Transverse colon (tissue), 4 donors: ENCODE measurements around the gene NDUFB3. TPM values are rescaled to one million over a fixed set of nuclear protein-coding genes. Genes with fewer than 3 reads are reported as not detected.
"Not testable (repeated sequence)": the region's sequence is repeated elsewhere in the genome, so short reads cannot be mapped to it uniquely, and the experiment has no call there.

Experiments
- DNase-seq: peaks from one replicate; pipeline ENCODE4 v3.0.0-alpha.2; 2019
- H3K27ac ChIP-seq, 4 donors: fragments of 200-600 bp; sonication (generic); 2 replicates each; pipeline ENCODE4 v1.5.1; 2016 to 2018; ENCODE audit warnings: inconsistent platforms in 4 of 4
- H3K27me3 ChIP-seq: fragments of 200-600 bp; sonication (generic); 2 replicates; pipeline ENCODE4 v1.5.1; 2017; ENCODE audit warnings: inconsistent platforms
- H3K36me3 ChIP-seq, 4 donors: fragments of 200-600 bp; sonication (generic); 2 replicates each; pipeline ENCODE4 v1.5.1; 2017 to 2019; ENCODE audit warnings: inconsistent platforms in 4 of 4
- H3K4me1 ChIP-seq, 4 donors: fragments of 200-600 bp; sonication (generic); 2 replicates each; pipeline ENCODE4 v1.5.1; 2017 to 2020; ENCODE audit warnings: inconsistent platforms in 4 of 4
- H3K4me3 ChIP-seq, 4 donors: fragments of 200-600 bp; sonication (generic); 1 replicate in 1 of 4; 2 replicates in 3 of 4; pipeline versions ENCODE4 v1.5.1 to v1.6.1; 2017 to 2019; ENCODE audit warnings: inconsistent platforms in 4 of 4
- H3K9me3 ChIP-seq, 2 donors: fragments of 200-600 bp; sonication (generic); 2 replicates each; pipeline ENCODE4 v1.5.1; 2017 to 2019; ENCODE audit warnings: inconsistent platforms in 2 of 2
- CTCF ChIP-seq, 5 experiments: fragments of 200-600 bp in 3 of 5; fragments of 450-650 bp in 2 of 5; sonication (generic) in 3 of 5; IDR thresholded peaks; 1 replicate in 2 of 5; 2 replicates in 3 of 5; pipeline ENCODE4 v1.5.1; 2016 to 2017; ENCODE audit warnings: antibody characterized with exemption in 5 of 5, inconsistent platforms in 3 of 5, mild to moderate bottlenecking in 2 of 5, moderate library complexity in 1 of 5
- EP300 ChIP-seq: sonication (generic); formaldehyde crosslinking; IDR thresholded peaks from one replicate; pipeline ENCODE4 v1.6.1; 2017; ENCODE audit warnings: antibody characterized with exemption, low read depth
- POLR2A ChIP-seq: fragments of 450-650 bp; IDR thresholded peaks from one replicate; pipeline ENCODE4 v1.6.1; 2016; ENCODE audit warnings: antibody characterized with exemption, mild to moderate bottlenecking, moderate library complexity
- POLR2AphosphoS5 ChIP-seq, 3 donors: sonication (generic); formaldehyde crosslinking; IDR thresholded peaks; one replicate each; pipeline ENCODE4 v1.6.1; 2016; ENCODE audit warnings: antibody characterized with exemption in 3 of 3
- WGBS, 2 donors: methylation state at CpG; one replicate each; pipeline ENCODE4 v1.1.5; 2018; ENCODE audit warnings: low coverage in 1 of 2; 5-methylcytosine and 5-hydroxymethylcytosine counted together
- in situ Hi-C, 4 donors: fragments of 200-750 bp; cut with MboI; loops; one replicate each; pipeline versions ENCODE4 v1.15.0 to v1.15.1; 2017; ENCODE audit warnings: low sequenced_read_pairs in 3 of 4, low pct_ligation_motif_present in 1 of 4, low pct_unique_long_range_greater_than_20kb in 1 of 4
- intact Hi-C: fragments of 100-400 bp; cut with DNase I; formaldehyde crosslinking; loops from one replicate; pipeline ENCODE4 v1.15.1; 2023; ENCODE audit warnings: low total_unique reads
- total RNA-seq, 4 donors: library from RNA; depleted of rRNA; stranded (reverse); fragments of >200 nt; gene quantifications; one replicate each; pipeline ENCODE4 v1.1.0, GENCODE V29; 2016

The NDUFB3 gene
- total RNA-seq, 4 donors from 2014 or later = 2.2 to 111 (median 44.9) TPM

DNA sequence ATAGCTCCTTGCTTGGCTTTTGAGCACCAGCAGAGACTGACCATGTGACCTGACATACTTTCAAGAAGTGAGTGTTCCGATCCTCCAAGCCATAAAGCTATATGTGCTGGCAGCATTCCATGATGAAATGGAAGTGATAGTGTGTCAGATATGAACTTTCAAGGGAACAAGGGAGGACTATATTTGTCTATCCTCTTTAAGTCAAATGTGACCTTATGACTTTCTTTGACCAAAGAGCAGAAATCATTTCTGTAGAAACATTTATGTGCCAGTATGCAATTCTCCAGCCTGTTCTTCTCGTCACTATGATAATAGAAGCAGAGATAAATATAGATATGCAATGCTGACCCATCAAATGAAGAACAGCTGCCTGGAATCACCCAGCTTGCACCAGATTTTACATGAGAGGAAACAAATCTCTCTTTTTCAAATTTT, 14.7 kb upstream of the NDUFB3 start:
- Histone ChIP-seq H3K4me1 (peaks cover 13 to 35% (median 25%) of the 10 kb centered on the region in 4 donors), H3K27ac (peak overlapping the region; percentile 3 to 63 (median 46)), H3K36me3 (no peaks in the 10 kb centered on the region), H3K4me3 (no peak overlapping the region), H3K9me3 (no peaks in the 10 kb centered on the region), H3K27me3 (no peaks in the 10 kb centered on the region)
- WGBS, 2 donors = 16 to 26% methylated on average over 2 of the region's 2 CpGs
- TF ChIP-seq CTCF (IDR thresholded peaks at IDR 0.05) (no peak), EP300 (no peak), POLR2AphosphoS5 (IDR thresholded peaks at IDR 0.05) (no peak), POLR2A (no peak)
- peak; percentile 17 for DNase-seq
- intact Hi-C loops = no loop called here
- in situ Hi-C loops = loop anchor here (25.0 kb wide), 2 partner anchors 95 to 145 kb away; partner anchors contain the start of gene ORC2 (in 2 of the 4)

GRCh38 chr2:201057715-201058248, 14.0 kb upstream of the NDUFB3 start:
- no peaks in the 10 kb centered on the region for H3K27me3 ChIP-seq
- peaks cover 13 to 35% (median 25%) of the 10 kb centered on the region in 4 donors for H3K4me1 ChIP-seq
- no peaks in the 10 kb centered on the region for H3K36me3 ChIP-seq
- 73 to 100% methylated on average over 1 to 4 of the region's 4 CpGs for WGBS, 2 donors
- H3K27ac ChIP-seq = peak overlapping the region; percentile 3 to 63 (median 46)
- in situ Hi-C loops = loop anchor here (25.0 kb wide), 2 partner anchors 95 to 145 kb away; partner anchors contain the start of gene ORC2 (in 2 of the 4)
- H3K9me3 ChIP-seq = no peaks in the 10 kb centered on the region
- DNase-seq = no peak
- no peak for TF ChIP-seq POLR2A
- TF ChIP-seq CTCF (IDR thresholded peaks at IDR 0.05) = no peak
- no peak for TF ChIP-seq EP300
- TF ChIP-seq POLR2AphosphoS5 (IDR thresholded peaks at IDR 0.05) = no peak
- intact Hi-C loops = no loop called here
- no peak overlapping the region for H3K4me3 ChIP-seq

DNA sequence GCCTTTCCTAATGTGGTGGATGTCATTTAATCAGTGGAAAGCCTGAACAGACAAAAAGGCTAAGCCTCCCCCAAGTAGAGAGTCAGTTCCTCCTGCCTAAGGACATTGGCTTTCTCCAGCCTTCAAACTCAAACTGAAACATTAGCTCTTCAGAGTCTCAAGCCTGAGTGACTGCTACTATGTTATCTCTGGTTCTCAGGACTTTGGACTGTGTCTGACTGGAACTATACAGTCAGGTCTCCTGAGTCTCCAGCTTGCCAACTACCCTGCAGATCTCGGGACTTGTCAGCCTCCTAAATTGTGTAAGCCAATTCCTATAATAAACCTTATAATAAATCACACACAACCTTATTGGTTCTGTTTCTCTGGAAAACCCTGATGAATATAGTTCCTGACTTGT, 12.9 kb upstream of the NDUFB3 start:
- DNase-seq = peak; percentile 17
- no peaks in the 10 kb centered on the region for H3K9me3 ChIP-seq
- no peaks in the 10 kb centered on the region for H3K27me3 ChIP-seq
- intact Hi-C loops (no loop called here), in situ Hi-C loops (loop anchor here (25.0 kb wide), 2 partner anchors 97 to 147 kb away; partner anchors contain the start of gene ORC2 (in 2 of the 4))
- WGBS, 2 donors = 50% methylated on average over 1 of the region's 1 CpG; no CpG with 5 or more reads in 1 of the 2 donors
- H3K27ac ChIP-seq = peak overlapping the region in 3 of 4 donors; percentile 27 to 52 (median 52)
- H3K36me3 ChIP-seq = no peaks in the 10 kb centered on the region
- TF ChIP-seq POLR2AphosphoS5 (IDR thresholded peaks at IDR 0.05) (no peak), POLR2A (no peak), EP300 (no peak), CTCF (IDR thresholded peaks at IDR 0.05) (no peak)
- H3K4me3 ChIP-seq = no peak overlapping the region
- H3K4me1 ChIP-seq = peaks cover 13 to 35% (median 25%) of the 10 kb centered on the region in 4 donors

DNA sequence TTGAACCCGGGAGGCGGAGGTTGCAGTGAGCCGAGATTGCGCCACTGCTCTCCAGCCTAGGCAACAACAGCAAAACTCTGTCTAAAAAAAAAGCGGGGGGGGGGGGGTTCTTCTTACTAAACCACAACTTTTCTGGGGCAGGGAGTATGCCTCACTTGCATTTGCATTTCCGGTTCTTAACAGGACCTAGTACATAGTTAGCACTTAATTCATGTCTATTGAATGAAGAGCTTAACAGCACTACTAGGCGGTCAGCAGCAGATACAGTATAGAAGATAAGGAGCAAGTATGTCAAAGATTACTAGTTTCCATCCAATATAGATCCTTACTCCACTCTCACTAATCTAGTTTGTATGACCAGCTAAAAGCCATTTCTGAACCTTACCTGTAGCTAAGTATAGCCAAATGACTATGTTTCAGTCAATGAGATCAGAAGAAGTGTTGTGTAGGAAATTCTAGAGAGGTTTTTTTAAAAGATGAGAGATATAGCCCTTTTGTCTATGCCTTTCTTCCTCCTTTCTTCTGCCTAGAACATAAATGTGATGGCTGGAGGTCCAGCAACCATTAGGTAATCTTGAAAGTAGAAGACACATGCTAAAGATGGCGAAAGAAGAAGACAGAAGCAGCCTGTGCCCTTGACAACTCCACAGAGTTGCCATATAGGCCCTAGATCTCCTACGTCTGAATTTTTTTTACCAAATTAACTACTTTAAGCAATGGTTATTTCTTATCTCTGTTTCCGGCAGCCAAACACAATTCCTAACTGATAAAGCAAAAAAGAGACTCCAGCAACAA, 11.6 kb upstream of the NDUFB3 start:
- no peaks in the 10 kb centered on the region for H3K36me3 ChIP-seq
- H3K27ac ChIP-seq = no peak overlapping the region
- H3K27me3 ChIP-seq = no peaks in the 10 kb centered on the region
- peaks cover 15 to 41% (median 26%) of the 10 kb centered on the region in 4 donors for H3K4me1 ChIP-seq
- DNase-seq = no peak
- in situ Hi-C loops = loop anchor here (25.0 kb wide), 2 partner anchors 98 to 148 kb away; partner anchors contain the start of gene ORC2 (in 2 of the 4)
- intact Hi-C loops = no loop called here
- no peak for TF ChIP-seq EP300
- TF ChIP-seq CTCF (IDR thresholded peaks at IDR 0.05) = no peak
- H3K9me3 ChIP-seq = no peaks in the 10 kb centered on the region
- H3K4me3 ChIP-seq = no peak overlapping the region
- 91 to 95% methylated on average over 4 to 10 of the region's 10 CpGs for WGBS, 2 donors

GRCh38 chr2:201063516-201063915, 8.3 kb upstream of the NDUFB3 start:
- intact Hi-C loops, DNase-seq, H3K27ac ChIP-seq, H3K4me3 ChIP-seq, H3K9me3 ChIP-seq, H3K27me3 ChIP-seq, H3K36me3 ChIP-seq: not testable (repeated sequence)
- 83 to 84% methylated on average over 4 to 5 of the region's 5 CpGs for whole genome bisulfite sequencing, 2 donors
- peaks cover 14 to 50% (median 26%) of the 10 kb centered on the region in 4 donors for H3K4me1 ChIP-seq
- in situ Hi-C loops = loop anchor here (25.0 kb wide), 2 partner anchors 101 to 151 kb away; partner anchors contain the start of gene ORC2 (in 2 of the 4)
